Stimulated activated CD8-positive, alpha-beta memory T cell treated with anti-CD3 and anti-CD28 coated beads, Interleukin-2, amount 100 ng/mL, for 48 hours (primary cell): ENCODE data around the gene HECTD1.
"Not testable (repeated sequence)": the region's sequence is repeated elsewhere in the genome, so short reads cannot be mapped to it uniquely, and the experiment has no call there.

Source experiments
- DNase-seq, 2 donors: peaks; one replicate each; pipeline ENCODE4 v3.0.0-alpha.2; 2020; ENCODE audit warnings: low read depth in 2 of 2

The HECTD1 gene

DNA sequence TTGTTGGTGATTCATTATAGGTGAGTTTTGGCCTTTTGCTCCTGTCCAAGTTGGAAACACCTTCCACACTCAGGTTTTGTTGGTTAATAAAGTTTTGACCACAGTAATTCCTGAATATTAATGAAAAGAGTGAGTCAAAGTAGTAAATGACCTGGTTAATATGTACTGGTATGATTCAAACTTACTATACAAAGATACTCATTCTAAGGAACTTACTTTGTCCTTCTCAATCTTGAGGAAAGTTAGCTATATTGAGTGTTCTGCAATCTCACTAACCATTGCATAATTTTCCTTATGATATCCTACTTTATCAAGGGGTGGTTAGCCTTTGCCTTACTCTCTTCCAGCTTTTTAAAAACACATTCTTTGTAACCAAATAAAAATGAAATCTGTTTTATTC is 20.9 kb upstream of the HECTD1 start:
- no peak for DNase-seq

DNA sequence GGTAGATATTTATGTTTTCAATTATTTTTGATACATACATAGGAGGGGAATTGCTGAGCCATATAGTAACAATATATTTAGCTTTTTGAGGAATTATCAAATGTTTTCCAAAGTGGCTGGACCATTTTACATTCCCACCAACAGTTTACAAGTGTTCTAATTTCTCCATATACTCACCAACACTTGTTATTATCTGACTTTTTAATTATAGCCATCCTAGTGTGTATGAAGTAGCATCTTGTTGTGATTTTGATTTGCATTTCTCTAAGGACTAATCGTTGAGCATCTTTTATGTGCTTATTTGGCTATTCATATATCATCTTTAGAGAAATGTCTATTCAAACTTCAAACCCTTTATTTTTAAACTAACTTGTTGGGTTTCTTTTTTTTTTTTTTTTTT is 17.2 kb upstream of the HECTD1 start:
- DNase-seq, result no peak

DNA sequence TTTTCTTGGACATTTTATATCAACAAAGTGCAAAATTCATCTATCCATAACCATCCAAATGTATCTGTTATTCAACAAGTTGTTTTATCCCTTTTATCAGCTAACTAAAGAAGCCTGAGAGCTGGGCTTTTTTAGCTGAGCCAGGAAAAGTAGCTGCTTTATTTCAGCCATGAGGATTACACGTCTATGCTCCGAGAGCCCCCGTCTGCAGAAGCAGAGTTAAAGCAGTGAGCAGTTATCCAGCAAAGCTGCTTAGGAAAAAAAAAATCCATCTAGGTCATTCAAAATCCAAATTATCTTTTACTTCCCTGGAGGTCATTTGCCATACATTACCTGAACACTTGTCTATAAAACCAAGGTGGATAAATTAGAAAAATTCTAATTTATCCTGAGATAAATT is 15.7 kb upstream of the HECTD1 start:
- no peak for DNase-seq

DNA sequence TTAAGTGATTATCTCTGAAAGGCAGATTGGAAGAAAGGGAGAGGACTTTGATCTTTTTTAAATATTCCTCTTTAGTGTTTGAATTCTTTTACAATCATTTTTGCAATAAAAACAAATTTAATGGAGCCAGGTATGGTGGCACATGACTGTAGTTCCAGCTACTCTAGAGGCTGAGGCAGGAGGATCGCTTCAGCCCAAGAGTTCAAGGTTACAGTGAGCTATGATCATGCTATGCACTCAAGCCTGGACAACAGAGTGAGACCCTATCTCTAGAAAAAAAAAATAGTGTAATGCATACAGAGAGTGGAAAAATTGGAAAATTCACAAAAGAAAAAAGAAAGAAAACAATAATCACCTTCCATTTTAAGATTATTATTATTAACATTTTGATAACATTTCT is 15.2 kb upstream of the HECTD1 start:
- no peak for DNase-seq

DNA sequence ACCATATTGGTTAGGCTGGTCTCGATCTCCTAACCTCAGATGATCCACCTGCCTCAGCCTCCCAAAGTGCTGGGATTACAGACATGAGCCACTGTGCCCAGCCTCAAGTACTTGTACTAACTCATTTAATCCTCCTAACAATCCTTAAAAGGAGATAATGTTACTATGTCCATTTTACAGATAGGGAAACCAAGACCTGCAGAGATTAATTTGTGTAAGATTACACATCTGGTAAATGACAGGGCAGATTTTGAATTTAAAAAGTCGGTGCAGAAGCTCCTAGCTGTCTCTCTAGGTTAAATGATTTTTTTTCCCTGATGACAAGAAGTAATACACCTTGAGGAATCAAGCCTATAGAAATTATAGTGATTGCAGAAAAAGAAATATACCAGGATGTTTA is 13.7 kb upstream of the HECTD1 start:
- DNase-seq, result no peak

DNA sequence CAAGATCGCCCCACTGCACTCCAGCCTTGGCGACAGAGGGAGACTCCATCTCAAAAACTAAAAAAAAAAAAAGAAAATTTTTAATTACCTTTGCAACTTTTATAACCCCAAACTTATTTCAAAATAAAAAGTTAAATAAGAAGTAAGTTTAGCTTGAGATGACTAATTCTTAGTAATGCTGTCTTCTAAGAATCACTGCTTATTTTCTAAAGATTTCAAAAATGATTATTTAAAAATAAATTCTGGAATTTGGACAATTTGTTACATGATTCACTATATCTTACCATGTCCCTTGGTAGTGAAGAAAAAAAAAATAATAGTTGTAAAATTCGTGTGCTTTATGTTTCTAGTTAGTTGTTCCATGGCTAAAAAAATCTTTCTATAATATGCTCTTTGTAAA is 11.6 kb upstream of the HECTD1 start:
- no peak for DNase-seq

DNA sequence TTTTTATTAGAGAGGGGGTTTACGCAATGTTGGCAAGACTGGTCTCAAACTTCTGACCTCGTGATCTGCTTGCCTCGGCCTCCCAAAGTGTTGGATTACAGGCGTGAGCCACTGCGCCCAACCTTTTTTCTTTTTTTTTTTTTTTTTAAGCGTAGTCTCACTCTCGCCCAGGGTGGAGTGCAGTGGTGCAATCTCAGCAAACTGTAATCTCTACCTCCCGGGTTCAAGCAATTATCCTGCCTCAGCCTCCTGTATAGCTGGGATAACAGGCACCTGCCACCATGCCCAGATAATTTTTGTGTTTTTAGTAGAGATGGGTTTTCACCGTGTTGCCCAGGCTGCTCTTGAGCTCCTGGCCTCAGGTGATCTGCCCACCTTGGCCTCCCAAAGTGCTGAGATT is 8.8 kb upstream of the HECTD1 start:
- DNase-seq, result no peak

DNA sequence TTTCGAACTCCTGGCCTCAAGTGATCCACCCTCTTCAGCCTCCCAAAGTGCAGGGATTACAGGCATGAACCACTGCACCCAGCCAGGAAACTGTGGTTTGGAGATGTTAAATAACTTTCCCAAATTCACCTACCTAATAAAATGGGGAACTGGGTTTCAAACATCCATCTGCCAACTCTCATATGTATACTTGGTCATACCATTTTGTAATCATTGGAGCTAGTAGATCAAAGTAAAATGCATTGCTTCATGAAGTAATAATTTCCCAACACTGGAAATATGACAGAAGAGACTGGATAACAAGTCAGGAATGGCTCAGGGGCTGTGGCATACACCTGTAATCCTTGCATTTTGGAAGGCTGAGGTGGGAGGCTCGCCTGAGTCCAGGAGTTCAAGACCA is 5.3 kb upstream of the HECTD1 start:
- DNase-seq, result no peak

DNA sequence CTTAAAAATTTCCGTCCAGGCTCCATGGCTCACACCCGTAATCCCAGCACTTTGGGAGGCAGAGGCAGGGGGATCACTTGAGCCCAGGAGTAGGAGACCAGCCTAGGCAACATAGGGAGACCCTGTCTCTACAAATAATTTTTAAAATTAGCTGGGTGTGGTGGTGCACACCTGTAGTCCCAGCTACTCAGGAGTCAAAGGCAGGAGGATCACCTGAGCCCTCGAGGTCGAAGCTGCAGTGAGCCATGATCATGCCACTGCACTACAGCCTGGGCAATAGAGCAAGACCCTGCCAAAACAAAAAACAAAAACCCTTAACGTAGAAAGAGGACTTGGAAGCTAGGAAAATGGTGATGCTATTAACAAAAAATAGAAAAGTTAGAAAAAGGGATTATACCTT is 2.0 kb upstream of the HECTD1 start:
- no peak for DNase-seq

DNA sequence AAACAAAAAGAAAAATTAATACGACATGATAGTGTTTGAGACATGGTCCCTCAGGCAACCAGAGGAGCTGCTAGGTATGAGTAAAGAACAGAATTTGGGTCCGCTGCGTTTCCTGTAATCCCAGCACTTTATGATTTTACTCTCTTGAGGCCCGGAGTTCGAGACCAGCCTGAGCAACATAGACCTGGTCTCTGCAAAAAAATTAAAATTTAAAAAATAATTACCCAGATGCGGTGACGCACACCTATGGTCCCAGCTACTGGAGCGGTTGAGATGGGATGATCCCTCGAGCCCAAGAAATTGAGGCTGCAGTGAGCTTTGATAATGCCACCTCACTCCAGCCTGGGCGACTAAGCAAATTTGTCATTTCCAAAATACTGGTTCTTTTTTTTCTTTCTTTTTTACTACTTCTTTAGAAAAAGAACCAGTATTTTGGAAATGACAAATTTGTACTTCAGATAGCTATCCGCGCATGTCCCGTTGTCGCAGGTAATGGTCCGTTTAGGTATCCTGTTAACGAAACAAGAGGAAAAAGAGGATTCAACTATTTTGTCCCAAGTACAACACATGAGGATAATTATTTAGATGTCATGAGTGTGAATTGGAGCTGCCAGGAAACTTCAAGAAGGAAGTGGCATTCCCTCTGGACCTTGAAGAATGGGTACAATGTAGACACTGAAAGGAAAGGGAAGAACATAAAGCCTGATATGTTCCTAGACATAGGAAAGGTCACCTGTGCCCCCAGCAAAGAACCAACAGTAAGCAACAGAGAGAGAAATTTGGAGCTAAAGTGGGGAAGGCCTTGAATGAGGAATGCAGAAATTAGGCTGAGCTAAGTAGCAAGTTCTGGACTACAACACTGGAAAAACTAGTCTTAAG is 1.2 kb upstream of the HECTD1 start:
- DNase-seq, result peak in 1 of 2 donors; percentile 1

DNA sequence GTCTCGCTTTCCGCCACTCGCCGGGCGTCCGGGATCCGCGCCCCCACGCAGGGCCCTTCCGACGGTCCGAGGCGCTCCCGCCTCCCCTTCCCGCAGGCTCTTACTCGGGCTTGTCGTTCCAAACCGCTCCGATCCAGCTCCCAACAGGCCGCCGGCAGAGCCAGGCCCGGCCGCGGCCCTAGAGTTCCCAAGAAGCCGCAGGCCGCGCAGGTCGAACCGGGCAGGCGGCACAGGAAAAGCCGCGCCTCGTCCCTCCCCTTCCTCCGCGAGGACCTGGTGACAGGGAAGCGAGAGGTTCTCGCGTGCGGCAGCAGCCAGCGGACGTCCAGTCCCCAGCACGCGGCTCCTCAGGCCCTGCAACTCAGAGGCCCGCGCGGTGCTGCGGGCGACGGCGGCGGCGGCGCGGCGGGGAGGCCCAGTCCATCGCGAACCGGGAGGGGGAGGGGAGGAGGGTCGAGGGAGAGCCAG is 272 bp downstream of the HECTD1 start:
- DNase-seq, result no peak

DNA sequence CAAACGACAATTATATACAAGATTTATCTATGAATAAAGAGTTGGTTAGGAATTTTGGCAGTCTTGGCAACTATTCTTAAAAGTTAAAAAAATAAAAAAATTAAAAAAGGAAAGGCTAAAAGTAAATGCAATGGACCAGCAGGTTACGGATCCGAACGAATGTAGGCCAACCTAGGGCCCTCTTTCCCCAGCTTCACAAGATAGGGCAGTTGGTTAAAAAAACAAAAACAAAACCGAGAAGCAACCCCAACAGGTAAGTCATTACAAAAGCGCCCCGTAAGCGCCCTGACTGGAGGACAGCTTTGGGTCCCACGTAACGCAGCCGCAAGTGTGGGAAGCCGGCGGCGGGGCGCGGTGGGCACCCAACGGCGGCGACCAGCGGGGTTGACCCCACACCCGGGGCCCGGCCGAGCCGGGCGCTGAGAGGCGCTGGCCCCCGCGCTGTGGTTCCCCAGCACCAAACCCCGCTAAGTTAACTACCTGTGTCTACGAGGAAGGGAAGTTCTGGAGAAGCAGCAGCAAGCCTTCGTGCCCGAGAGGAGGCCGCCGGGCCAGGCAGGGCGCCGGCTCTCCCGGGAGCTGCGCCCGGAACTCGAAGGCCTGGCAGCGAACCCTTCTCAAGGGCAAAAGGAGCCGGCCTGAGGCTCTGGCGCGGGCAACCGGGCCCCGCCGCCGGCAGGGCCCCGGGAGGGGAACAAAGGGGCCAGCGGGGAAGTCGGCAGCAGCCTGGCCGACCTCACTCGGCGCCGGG is 882 bp downstream of the HECTD1 start:
- DNase-seq, result peak; percentile 36 to 43

DNA sequence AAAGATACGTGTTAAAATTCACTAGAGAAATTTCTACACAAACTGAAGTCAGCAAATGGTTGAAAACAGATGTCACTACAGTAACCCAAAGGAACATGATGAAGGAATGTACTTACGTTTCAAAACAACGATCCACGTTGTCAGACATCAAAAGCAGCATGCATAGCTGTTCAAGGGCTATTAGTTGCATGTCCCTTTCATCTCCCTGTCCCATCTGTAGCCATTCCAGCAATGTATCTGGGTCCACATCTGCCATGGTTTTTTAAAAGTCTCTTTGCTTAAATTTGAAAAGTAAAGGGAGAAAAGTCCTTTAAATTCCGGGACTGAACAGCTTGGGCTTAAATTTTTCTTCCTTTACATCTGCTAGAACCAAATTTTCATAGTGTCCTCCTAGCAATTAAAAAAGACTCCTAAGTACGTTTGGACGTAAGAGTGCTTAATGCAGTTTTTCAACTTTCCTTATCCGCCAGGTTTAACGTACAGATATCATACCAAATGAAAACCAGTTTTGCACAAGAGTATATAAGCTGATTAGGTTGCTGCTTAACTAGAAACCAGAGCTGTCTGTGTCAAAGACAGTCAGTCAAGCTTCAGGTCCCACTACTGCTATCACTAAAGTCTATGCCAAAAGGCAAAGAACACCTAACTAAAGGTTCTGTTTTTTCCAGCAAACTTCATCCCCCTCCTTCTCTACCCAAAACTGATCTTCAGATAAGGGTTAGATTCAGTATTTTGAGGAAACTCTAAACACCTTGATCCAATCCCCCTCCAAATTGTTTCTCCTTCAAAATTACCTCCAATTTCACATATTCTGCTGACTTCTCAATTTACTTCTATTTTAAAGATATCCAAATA is 1.7 kb downstream of the HECTD1 start:
- DNase-seq, result no peak

DNA sequence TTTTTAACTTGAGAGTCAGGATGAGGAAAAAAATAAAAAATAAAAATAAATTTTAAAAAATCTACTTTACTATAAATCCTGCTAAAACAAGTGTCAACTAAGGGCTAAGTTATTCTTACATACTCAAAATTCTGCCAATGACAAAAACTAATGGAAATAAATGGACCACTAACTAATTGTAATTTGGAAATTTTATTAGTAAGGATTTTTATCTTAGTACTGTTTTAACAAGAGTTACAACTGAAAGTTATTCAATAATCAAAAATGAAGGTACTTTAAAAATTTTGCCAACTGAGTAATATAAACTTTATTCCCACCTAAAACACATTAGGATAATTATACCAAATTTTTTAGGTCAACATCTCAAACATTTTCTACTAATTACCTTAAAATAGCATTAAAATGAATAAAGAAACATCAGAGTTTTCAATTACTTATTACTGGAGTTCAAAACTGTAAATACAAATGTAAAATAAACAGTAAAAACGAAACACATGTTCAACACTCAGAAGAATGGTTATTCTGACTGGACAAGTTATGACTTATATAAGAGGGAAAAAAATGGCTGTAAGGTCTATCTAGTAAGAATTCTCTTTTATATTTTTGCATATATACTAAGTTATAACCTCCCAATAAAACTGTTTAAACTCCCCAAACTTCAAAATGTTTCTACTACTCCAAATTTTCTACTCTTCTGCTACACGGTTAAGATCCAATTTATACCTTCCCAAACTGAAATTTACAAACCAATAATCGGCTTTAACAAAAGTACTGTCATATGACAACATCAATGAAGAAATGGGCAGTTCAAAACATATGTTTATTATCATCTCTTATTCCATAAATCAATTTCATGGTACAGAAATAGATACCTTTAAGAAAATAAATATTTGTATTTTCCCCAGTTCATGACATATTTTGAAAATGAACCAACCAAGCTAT is 2.7 kb downstream of the HECTD1 start:
- DNase-seq, result no peak

DNA sequence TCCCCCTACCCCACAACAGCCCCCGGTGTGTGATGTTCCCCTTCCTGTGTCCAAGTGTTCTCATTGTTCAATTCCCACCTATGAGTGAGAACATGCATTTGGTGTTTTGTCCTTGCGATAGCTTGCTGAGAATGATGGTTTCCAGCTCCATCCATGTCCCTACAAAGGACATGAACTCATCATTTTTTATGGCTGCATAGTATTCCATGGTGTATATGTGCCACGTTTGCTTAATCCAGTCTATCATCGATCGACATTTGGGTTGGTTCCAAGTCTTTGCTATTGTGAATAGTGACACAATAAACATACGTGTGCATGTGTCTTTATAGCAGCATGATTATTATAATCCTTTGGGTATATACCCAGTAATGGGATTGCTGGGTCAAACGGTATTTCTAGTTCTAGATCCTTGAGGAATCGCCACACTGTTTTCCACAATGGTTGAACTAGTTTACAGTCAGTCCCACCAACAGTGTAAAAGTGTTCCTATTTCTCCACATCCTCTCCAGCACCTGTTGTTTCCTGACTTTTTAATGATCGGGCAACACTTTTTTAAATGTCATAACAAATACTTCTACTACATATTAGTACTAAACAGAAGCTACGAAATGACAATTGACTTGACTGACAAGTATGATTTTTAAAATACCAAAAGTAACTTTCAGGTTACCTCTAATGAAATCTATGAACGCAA is 3.5 kb downstream of the HECTD1 start:
- not testable (repeated sequence) for DNase-seq

DNA sequence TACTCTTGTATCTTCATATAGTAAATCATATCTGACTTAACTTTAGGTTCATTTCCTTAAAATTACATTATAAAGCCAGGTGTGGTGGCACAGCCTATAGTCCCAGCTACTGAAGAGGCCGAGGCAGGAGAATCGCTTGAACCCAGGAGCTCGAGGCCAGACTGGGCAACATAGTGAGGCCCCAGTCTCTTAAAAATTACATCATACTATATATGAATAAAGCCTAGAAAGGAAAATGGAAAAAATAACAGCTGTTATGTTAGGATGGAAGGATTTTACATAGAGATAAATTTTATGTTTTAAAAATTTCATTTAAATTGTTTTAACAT is 4.2 kb downstream of the HECTD1 start:
- DNase-seq, result no peak

DNA sequence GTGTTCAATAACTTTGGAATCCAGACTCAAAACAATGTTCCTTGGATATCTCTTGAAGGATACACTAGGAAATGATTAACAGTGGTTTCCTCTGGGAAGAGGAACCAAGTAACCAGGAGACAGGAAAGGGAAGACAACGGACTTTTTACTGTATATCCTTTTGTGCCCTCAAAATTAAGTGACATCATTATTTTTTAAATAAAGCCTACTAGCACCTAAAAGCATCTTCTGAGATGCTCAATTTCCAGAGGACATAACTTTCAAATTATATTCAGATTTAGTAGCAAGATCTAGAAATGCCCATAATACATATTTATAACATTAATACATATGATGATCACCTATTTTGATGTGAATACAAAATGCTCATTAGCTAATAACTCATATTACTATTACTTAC is 6.5 kb downstream of the HECTD1 start:
- no peak for DNase-seq

DNA sequence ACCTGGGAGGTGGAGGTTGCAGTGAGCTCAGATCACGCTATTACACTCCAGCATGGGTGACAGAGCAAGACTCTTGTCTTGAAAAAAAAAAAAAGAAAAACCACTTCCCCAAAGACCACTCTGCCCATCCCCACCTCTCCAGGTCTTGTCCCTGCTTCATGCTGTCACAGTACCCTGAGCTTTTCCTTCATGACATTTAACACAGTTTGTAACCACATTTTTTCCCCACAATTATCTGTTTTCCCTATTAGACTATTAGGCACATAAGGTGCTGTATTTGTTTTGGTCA is 6.9 kb downstream of the HECTD1 start:
- no peak for DNase-seq

DNA sequence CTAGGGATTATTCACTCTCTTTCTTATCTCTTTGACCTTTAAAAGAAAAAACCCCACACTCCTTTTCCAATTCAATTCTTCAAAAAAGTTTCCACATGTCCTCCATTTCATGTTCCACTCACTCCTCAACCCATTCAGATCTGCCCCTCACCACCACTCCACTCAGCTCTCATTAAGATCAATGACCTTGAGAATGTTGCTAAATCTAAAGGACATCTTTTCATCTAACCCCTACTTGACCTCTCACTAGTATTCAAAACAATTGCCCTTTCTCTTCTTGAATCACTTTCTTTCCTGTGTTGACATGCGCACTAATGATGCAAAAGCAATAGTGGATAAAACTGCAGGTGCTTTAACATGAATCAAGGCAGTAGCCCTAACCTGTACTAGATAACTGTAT is 9.9 kb downstream of the HECTD1 start:
- DNase-seq, result no peak

DNA sequence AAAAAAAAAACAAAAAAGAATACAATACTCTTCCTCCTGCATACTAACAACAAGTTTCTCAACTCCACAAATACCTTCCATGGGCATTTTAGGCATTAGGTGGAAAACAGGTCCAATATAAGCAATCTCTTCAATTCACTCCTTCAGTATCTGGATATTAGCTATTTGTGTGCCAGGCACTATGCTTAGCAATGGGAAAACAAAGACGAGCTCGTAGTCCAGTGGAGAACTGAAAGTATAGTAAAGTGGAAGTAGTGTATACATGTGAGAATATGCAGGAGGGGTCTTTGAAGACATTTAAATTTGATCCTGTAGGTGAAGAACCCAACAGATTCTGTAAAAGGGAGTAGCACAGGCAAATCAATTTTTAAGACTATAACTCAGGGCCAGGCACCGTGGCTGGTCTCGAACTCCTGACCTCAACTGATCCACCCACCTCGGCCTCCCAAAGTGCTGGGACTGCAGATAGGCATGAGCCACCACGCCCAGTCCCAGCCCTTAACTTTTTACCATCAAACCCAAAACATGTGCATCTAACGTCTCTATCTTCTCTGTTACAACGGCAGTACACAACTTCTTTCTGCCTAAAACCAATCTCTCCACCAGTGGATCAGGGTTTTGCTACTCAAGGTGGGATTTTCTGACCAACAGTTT is 10.6 kb downstream of the HECTD1 start:
- DNase-seq, result no peak
